Calu3 (cell line): ENCODE data around the gene FAM210A. TPM values are rescaled to one million over a fixed set of nuclear protein-coding genes. Genes with fewer than 3 reads are reported as not detected.

Experiments used
- BruUV-seq: library from RNA; stranded (reverse); fragments of 400-500 nt; replicated peaks from 2 replicates; lab custom pipeline; 2021; lab: Mats Ljungman, UMichigan
- CTCF ChIA-PET: fragments of 300-600 bp; sonication (Branson Sonifier 250); formaldehyde crosslinking; loops from one replicate; lab custom pipeline; 2022; ENCODE audit warnings: antibody characterized with exemption; lab: Charles Lee
- DNase-seq: peaks from one replicate; pipeline ENCODE4 v3.0.0; 2022
- H3K27ac Mint-ChIP-seq: one replicate; pipeline ENCODE4 v1.8.0; 2022; ENCODE audit warnings: mixed read lengths; ENCODE audit not compliant: unreplicated experiment
- H3K27me3 Mint-ChIP-seq: one replicate; pipeline ENCODE4 v1.8.0; 2022; ENCODE audit warnings: mixed read lengths; ENCODE audit not compliant: unreplicated experiment
- H3K36me3 Mint-ChIP-seq: one replicate; pipeline ENCODE4 v1.8.0; 2022; ENCODE audit warnings: mild to moderate bottlenecking, moderate library complexity, mixed read lengths; ENCODE audit not compliant: insufficient read depth, unreplicated experiment
- H3K4me1 Mint-ChIP-seq: one replicate; pipeline ENCODE4 v1.8.0; 2022; ENCODE audit warnings: mild to moderate bottlenecking, low read depth, mixed read lengths; ENCODE audit not compliant: unreplicated experiment
- H3K4me3 Mint-ChIP-seq: one replicate; pipeline ENCODE4 v1.8.0; 2022; ENCODE audit warnings: mild to moderate bottlenecking, low read depth, moderate library complexity, mixed read lengths; ENCODE audit not compliant: unreplicated experiment
- H3K9me3 Mint-ChIP-seq: one replicate; pipeline ENCODE4 v1.8.0; 2022; ENCODE audit warnings: low read depth, mixed read lengths; ENCODE audit not compliant: unreplicated experiment
- intact Hi-C: fragments of 100-400 bp; cut with micrococcal nuclease; formaldehyde crosslinking; loops from one replicate; pipeline ENCODE4 v1.10.0; 2022; ENCODE audit not compliant: unreplicated experiment
- total RNA-seq: library from RNA; stranded (reverse); gene quantifications from 2 replicates; pipeline ENCODE4 v1.2.3, GENCODE V29; 2022
- TF ChIP-seq, protein P1 (sequence below): fragments of 200-600 bp; IDR thresholded peaks from one replicate; pipeline ENCODE4 v1.8.0; 2022; ENCODE audit warnings: antibody characterized with exemption; ENCODE audit not compliant: unreplicated experiment

FAM210A gene
- total RNA-seq, 1 experiment from 2014 or later: 20.8 TPM

DNA sequence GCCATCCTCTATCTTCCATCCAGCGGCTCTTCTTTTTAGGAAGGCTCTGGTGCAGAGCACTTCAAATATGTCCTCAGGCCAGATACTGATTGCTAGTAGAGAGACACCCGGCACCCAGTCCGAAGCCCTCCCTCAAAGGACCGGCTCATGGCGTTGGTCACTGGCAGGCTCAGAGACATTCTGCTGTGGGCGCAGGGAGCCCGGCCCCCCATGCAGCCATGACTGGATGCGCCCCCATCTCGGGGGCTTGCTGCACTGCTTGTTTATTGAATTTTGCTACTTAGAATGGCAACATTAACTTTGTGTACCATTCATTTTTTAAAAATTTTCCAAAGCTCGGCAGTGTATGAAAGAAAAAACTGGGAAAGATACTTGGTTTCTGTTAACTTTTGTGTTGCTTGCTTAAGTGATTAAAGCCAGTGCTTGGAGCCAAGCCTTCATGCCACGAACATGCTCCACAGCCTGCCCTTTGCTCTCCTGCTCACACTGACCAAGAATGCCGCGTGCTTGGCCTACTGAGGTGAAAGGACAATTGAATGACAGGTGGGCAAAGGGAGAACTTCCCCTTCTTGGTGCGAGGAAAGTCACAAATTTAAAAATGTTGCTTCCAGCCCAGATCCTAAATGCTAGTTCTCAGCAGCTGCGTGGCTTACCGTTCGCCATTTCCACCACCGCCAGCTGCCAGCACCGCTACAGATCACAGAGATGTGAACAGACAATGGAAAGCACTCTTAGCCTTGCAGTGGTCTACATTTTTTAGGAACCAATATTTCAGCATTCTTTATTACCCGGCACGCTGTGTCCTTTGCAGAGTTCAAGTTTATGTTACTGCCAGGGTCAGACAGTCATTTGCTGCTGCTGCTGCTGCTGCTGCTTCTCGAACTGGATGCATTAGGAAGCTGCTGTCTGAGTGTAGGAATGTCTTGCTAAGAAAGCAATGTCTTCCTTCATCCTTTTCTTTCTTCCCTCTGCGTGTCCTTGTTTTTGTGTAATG lies 76.7 kb downstream of the FAM210A start:
- H3K4me3 Mint-ChIP-seq: no peak overlapping the region
- CTCF ChIA-PET: no interaction called here
- no peak overlapping the region for H3K27ac Mint-ChIP-seq
- no peaks in the 10 kb centered on the region for H3K27me3 Mint-ChIP-seq
- no peaks in the 10 kb centered on the region for H3K4me1 Mint-ChIP-seq
- no TSS peak for BruUV-seq
- no peak for DNase-seq
- TF ChIP-seq, protein P1, sequence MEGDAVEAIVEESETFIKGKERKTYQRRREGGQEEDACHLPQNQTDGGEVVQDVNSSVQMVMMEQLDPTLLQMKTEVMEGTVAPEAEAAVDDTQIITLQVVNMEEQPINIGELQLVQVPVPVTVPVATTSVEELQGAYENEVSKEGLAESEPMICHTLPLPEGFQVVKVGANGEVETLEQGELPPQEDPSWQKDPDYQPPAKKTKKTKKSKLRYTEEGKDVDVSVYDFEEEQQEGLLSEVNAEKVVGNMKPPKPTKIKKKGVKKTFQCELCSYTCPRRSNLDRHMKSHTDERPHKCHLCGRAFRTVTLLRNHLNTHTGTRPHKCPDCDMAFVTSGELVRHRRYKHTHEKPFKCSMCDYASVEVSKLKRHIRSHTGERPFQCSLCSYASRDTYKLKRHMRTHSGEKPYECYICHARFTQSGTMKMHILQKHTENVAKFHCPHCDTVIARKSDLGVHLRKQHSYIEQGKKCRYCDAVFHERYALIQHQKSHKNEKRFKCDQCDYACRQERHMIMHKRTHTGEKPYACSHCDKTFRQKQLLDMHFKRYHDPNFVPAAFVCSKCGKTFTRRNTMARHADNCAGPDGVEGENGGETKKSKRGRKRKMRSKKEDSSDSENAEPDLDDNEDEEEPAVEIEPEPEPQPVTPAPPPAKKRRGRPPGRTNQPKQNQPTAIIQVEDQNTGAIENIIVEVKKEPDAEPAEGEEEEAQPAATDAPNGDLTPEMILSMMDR: no peak
- H3K36me3 Mint-ChIP-seq: peaks cover 6% of the 10 kb centered on the region
- H3K9me3 Mint-ChIP-seq: no peaks in the 10 kb centered on the region
- intact Hi-C loops: no loop called here

DNA sequence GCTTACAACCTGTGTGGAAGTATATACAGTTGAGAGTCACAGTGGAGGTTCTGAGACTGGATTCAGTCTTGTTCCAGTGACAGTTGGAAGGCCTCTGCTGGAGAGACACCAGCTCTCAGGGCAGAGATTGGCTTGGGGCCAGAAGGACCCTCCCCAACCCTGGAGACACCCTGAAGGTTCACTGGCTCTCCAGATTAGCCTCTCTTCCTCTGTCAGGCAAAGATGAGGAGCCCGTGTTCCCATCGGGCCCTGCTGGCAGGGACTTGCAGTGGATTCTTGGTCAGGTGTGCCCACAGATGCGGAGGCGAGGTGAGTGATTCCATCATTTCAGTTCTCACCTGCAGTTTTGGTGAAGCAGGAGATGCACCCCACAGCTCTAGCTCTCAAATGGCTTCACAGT lies 78.6 kb downstream of the FAM210A start:
- Mint-ChIP-seq H3K9me3 (no peaks in the 10 kb centered on the region), H3K4me1 (no peaks in the 10 kb centered on the region), H3K27me3 (no peaks in the 10 kb centered on the region), H3K36me3 (peaks cover 6% of the 10 kb centered on the region), H3K4me3 (no peak overlapping the region), H3K27ac (no peak overlapping the region)
- TF ChIP-seq, protein P1: no peak
- no peak for DNase-seq
- CTCF ChIA-PET: no interaction called here
- intact Hi-C loops: no loop called here
- BruUV-seq: no TSS peak

DNA sequence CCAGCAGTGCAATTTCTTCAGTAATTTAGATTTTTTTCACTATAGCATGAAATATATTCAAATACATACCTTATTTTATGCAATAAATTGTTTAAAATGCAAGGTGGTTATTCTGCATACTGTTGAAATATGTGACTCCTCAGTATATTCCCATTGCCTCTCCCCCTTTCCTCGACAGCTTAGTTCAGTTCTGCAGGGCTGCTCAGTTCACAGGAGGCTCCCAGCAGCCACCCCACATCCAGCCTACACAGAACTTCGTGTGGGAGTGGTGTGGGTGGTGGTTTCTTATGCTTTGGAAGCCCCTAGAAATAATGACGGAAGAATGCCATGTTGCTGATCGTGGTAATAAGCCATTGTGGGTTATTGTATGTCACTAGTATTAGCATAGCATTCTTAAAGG lies 79.7 kb downstream of the FAM210A start:
- peaks cover 6% of the 10 kb centered on the region for H3K36me3 Mint-ChIP-seq
- H3K4me3 Mint-ChIP-seq: no peak overlapping the region
- no peaks in the 10 kb centered on the region for H3K27me3 Mint-ChIP-seq
- intact Hi-C loops: no loop called here
- no TSS peak for BruUV-seq
- CTCF ChIA-PET: no interaction called here
- DNase-seq: no peak
- H3K9me3 Mint-ChIP-seq: no peaks in the 10 kb centered on the region
- no peaks in the 10 kb centered on the region for H3K4me1 Mint-ChIP-seq
- TF ChIP-seq, protein P1: no peak
- H3K27ac Mint-ChIP-seq: no peak overlapping the region

DNA sequence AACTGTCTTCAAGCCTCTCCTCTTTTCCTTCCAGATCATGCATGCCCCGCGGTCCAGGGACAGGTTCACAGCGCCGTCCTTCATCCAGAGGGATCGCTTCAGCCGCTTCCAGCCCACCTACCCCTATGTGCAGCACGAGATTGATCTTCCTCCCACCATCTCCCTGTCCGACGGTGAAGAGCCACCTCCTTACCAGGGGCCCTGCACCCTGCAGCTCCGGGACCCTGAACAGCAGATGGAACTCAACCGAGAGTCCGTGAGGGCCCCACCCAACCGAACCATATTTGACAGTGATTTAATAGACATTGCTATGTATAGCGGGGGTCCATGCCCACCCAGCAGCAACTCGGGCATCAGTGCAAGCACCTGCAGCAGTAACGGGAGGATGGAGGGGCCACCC lies 81.3 kb downstream of the FAM210A start:
- no peaks in the 10 kb centered on the region for H3K27me3 Mint-ChIP-seq
- intact Hi-C loops: no loop called here
- no TSS peak for BruUV-seq
- TF ChIP-seq, protein P1: no peak
- CTCF ChIA-PET: no interaction called here
- H3K4me3 Mint-ChIP-seq: no peak overlapping the region
- no peak overlapping the region for H3K27ac Mint-ChIP-seq
- peaks cover 4% of the 10 kb centered on the region for H3K9me3 Mint-ChIP-seq
- peaks cover 6% of the 10 kb centered on the region for H3K36me3 Mint-ChIP-seq
- DNase-seq: no peak
- H3K4me1 Mint-ChIP-seq: no peaks in the 10 kb centered on the region
